Fibroblast of lung (primary cell): Measurements from ENCODE around the gene AGO1.

Experiments used
- CTCF ChIP-seq, 2 donors: IDR thresholded peaks in 1 of 2; conservative IDR thresholded peaks in 1 of 2; 1 replicate in 1 of 2; 2 replicates in 1 of 2; pipeline ENCODE4 v1.5.1; 2011 to 2012; ENCODE audit warnings: low read length in 2 of 2, control low read depth in 1 of 2, inconsistent platforms in 1 of 2, low read depth in 1 of 2, mild to moderate bottlenecking in 1 of 2
- EZH2 ChIP-seq: IDR thresholded peaks from 2 replicates; pipeline ENCODE4 v1.5.1; 2012; ENCODE audit warnings: low read length, control low read depth, mild to moderate bottlenecking; ENCODE audit errors: missing control alignments

- TF ChIP-seq CTCF (conservative IDR thresholded peaks at IDR 0.05 in 1 of 2, IDR thresholded peaks at IDR 0.05 in 1 of 2; ENCODE audit: low read depth in 1 of 2, low read length in 2 of 2), result no peak
- no peak for TF ChIP-seq EZH2
Measured at GRCh38 chr1:35836734-35837133, 46.3 kb upstream of the AGO1 start.
